ENCODE results near the gene NEMP2. TPM values are rescaled to one million over a fixed set of nuclear protein-coding genes. Genes with fewer than 3 reads are reported as not detected.
A peak's percentile ranks its signal among the peaks of the same experiment; 100 is the strongest.
"Not testable (repeated sequence)": the region's sequence is repeated elsewhere in the genome, so short reads cannot be mapped to it uniquely, and the experiment has no call there.

Gene NEMP2
- total RNA-seq, 1 donor from 2014 or later = 2.1 TPM

DNA sequence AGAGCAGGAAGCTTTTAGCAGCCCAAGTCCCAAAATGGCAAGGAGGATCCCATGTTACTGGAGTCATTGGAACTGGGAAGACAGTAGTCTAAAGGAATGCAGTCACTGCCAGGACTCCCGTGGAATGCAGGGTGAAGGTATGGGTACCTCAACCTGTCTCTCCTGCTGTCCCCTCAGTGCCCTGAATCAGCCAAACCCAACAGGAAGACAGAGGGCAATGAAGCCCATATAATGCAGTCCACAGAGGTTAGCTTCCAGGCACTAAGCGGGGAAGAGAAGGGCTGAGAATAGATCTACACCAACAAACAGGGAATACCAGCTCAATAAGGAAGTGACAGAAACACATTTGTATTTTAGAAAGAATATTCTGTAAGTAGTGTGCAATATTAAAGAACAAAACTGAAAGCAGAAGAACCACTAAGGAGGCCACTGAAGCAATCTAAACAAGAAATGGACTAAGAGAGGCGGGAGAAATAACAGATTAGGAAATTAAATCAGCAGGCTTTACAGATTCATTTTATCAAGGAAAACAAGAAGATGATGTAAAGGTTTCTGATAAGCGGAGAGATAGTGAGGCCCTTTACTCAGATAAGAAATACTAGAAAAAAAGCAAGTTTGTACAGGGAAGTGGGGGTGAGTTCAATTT, 8.3 kb downstream of the NEMP2 start:
- no peak for DNase-seq (ENCODE audit: low read depth in 2 of 2)

DNA sequence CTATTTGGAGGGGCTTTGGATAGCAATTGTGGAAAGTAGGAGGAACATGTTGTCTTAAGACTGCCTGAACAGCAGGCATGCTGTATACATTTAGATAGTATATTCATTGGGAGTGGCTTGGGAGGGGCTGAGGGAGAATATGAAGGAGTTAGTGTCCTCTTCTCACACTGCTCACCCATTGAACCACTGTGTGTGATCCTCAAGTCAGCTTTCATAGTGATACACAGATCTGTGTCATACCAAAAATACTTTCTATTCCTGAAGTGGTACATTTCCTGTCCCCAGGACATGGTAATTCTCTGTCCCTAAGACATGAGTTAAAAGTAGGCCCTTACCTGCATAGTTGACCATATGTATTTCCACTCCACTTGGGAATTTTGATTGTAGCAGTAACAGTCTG, 9.6 kb downstream of the NEMP2 start:
- DNase-seq (ENCODE audit: low read depth in 2 of 2) = no peak

- no peak for DNase-seq (ENCODE audit: low read depth in 2 of 2)
Observed at GRCh38 chr2:190519975-190520767, 14.4 kb downstream of the NEMP2 start.

DNA sequence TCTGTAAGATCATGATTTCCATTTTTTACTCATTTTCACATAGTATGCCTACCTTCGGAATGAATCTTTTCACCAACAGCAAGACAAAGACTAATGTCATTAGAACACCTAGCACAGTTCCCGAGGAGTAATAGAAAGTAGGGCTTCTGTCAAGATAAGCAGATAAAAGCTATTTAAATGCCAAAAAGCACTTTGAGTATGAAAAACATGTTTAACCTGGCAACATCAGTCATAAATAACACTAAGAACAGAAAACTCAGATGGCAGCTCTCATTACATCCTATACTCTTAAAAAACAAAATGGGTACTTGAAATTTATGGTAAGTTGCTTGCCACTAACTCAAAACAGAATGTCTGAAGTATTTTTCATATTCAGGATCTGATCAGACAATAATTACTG, 17.1 kb downstream of the NEMP2 start:
- DNase-seq (ENCODE audit: low read depth in 2 of 2) = no peak

- DNase-seq (ENCODE audit: low read depth in 2 of 2) = no peak
Observed at GRCh38 chr2:190515687-190516086, 18.8 kb downstream of the NEMP2 start.

DNA sequence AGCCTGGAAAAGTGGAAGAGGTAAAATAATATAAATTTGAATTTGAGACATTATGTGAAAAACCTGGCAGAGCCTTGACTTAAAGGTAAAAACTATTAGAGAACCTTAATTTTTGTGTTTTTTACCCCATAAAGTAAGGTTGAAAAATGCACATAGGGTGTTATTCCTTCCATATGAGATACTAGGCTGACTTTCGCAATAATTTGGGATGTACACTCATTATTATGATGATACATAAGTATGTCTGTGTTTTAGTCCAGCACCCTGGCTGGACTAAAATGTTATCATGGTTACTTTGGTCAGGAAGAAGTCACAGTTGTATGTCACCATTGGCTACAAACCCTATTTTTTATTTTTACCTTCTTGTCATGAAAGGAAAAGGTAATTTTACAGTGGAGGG, 19.8 kb downstream of the NEMP2 start:
- no peak for DNase-seq (ENCODE audit: low read depth in 2 of 2)

DNA sequence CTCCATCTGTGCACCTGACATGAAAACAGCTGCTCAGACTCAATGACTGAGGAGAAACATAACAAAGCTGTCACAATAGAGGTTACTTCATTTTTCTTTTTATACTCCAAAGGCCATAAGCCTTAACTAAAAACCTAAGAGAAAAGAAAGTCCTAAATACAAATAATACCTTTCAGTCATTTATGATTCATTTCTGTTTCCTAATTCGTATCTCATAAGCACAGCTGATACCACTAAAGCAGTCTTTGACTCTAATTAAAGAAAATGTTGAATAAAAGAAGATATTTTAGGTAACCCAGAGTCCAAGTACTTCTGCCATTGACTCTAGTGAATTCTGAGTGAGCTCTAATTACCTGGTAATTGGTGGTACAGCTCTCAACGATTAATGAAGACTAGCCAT, 20.6 kb downstream of the NEMP2 start:
- DNase-seq (ENCODE audit: low read depth in 2 of 2) = no peak

GRCh38 chr2:190512539-190513095, 21.9 kb downstream of the NEMP2 start:
- no peak for DNase-seq (ENCODE audit: low read depth in 2 of 2)

DNA sequence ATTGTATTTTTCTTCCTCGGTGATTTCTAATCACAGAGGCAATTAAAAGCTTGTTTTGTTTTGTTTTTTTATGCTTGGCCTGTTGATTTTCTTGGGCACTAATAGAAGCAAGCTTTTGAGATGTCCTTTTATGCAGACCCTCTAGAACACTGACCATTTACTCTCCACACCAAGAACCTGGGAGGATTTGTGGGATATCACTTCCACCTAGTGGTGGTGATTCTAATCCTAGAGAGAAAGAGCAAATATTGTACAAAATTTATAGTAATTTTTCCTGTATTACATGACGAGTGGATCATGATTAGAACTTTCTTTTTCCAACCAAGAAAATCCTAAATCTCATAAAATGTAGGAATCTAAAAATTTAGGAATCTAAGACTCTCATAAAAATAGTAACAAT, 23.4 kb downstream of the NEMP2 start:
- DNase-seq (ENCODE audit: low read depth in 2 of 2) = peak; percentile 57 to 66

DNA sequence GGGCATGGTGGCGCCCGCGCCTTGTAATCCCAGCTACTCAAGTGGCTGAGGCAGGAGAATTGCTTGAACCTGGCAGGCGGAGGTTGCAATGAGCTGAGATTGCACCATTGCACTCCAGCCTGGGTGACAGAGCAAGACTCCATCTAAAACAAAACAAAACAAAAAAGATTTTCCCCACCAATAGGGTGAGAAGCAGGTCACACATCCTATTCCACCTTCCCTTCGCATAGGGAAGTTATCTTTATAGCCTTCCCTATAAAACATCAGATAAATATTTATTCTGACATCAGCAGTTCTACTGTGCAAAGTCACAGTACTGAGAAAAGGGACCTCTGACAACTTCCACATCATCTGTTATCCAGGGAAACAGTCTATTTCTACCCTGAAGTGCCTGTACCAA, 24.6 kb downstream of the NEMP2 start:
- not testable (repeated sequence) for DNase-seq (ENCODE audit: low read depth in 2 of 2)

GRCh38 chr2:190507135-190507534, 27.4 kb downstream of the NEMP2 start:
- DNase-seq (ENCODE audit: low read depth in 2 of 2) = peak; percentile 54 to 62

DNA sequence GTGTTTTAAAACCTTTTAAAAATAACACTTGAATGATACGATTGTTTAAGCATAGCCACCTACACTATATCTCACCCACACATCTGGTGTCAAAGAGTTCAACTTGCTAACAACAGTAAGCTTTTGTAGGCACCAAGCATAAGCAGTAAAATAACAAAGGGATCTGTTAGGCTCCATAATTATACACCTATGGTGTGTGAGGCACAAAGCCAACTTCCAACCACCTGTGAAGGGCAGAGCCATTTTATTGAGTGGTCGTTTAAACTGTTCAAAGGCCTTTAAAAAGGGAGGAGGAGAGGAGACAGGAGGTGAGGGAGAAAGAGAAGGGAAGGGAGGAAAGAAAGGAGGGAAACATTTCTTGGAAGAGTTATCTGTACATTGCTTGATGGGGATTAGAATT, 27.9 kb downstream of the NEMP2 start:
- no peak for DNase-seq (ENCODE audit: low read depth in 2 of 2)

DNA sequence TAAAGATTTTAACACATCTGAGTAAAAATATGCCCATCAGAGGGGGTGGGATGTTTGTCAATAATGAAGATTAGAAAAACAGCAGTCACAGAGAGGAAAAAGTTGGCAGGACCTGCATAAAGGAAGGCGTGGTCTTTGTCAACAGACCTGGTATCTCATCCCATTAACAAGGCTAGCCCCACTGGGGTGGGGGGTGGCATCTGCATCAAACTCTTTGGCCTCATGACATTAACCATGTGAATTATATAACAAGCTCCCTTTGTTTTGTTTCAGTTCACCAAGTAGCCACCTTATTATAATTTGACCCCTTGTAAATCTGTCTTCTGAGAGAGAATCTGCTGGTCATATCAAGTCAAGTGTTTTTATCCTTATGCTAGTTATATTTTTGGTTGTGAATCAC, 28.8 kb downstream of the NEMP2 start:
- no peak for DNase-seq (ENCODE audit: low read depth in 2 of 2)

GRCh38 chr2:190504912-190505311, 29.6 kb downstream of the NEMP2 start:
- DNase-seq (ENCODE audit: low read depth in 2 of 2) = no peak

GRCh38 chr2:190503088-190503487, 31.4 kb downstream of the NEMP2 start:
- DNase-seq (ENCODE audit: low read depth in 2 of 2) = no peak

DNA sequence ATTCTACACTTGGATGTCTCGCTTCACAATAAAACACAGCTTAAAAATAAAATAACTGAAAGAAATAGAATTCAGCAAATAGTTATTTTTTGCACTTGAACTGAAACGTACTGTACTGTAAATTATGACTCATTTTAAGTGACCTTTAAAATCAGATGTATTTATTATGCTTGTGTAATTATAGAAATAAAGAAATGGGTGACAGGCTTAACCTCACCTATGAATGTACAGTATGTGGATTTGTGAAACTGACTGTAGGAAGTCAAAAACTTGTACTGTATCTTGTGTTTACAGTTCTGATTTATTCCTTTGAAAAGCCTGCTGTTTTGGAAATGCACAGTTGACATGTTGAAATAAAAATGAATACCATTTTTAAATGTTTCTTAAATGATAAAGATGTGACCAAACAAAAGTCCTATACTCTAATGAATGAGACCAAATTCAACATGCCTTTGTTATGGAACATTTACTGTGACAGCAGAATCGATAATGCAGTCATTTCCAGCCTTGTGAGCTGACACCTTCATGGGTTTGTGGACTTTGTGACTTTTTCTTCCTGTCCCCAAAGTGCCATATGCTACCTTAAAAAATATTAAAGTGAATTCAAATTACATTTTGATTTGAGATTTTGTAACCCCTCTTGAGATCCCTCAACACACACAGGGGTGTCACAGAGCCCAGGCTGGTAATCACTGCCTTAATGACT, 32.7 kb downstream of the NEMP2 start:
- peak in 1 of 2 donors; percentile 7 for DNase-seq (ENCODE audit: low read depth in 2 of 2)

GRCh38 chr2:190501231-190501630, 33.3 kb downstream of the NEMP2 start:
- peak; percentile 54 to 55 for DNase-seq (ENCODE audit: low read depth in 2 of 2)

DNA sequence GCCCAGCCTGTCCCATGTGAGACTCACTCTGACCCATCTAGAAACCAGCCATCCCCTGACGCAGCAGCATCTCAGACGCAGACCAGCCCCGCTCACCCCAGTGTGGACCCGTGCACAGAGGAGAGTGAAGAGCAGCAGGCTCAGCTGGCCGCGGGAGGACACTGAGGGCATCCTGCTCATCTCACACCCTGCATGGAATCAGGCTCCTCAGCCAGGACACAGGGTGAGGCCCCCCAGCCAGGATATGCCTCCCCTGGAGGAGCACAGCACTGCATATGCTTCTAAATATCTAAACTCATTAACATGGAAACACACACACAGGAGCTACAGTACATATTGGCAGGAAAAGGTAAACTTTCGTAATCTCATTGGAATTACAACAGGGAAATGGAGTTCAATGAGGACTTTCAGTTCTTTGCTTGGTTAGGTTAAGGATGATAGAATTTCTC, 34.4 kb downstream of the NEMP2 start:
- peak in 1 of 2 donors; percentile 10 for DNase-seq (ENCODE audit: low read depth in 2 of 2)

DNA sequence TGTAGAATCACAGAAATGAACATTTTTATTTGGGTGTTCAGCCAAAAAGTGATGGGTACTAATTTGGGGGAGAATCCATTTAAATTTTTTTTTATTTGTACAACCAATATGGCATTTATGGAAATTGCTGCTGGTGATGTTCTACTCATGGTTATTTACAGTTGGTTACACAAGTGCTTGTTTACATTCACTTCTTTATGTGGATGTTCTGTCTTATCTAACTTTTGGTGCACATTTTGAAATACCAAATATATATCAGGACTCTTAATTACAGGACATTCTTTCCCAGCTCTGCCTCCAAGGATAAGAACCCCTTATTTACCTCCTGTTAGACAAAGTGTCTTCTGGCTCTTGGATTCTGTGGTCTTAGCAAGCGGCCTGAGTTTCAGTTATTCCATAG, 35.2 kb downstream of the NEMP2 start:
- no peak for DNase-seq (ENCODE audit: low read depth in 2 of 2)

DNA sequence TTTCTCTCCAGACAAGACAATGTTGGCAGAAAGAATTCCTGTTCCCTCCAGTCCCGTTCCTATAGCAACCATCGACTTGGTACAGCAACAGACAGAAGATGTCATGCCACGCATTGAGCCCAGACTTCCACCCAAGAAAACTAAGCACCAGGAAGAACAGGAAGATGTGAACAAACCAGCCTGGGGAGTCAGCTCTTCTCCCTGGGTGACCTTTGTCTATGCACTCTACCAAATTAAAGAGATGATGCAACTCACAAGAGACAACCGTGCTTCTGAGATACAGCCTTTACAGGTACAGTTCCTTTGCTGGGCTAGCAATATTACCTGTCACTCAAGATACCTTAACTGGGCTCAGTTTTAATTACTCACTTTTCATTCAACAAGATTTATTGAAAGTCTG, 37.1 kb downstream of the NEMP2 start:
- no peak for DNase-seq (ENCODE audit: low read depth in 2 of 2)

DNA sequence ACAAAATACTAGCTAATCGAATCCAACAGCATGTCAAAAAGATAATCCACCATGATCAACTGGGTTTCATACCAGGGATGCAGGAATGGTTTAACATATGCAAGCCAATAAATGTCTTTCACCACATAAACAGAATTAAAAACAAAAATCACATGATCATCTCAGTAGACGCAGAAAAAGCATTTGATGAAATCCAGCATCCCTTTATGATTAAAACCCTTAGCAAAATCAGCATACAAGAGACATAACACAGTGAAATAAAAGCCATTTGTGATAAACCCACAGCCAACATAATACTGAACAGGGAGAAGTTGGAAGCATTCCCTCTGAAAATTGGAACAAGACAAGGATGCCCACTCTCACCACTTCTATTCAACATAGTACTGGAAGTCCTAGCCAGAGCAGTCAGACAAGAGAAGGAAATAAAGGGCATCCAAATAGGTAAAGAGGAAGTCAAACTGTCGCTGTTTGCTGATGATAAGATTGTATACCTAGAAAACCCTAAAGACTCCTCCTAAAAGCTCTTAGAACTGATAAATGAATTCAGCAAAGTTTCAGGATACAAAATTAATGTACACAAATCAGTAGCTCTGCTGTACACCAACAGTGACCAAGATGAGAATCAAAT, 39.8 kb downstream of the NEMP2 start:
- DNase-seq (ENCODE audit: low read depth in 2 of 2) = not testable (repeated sequence)

DNA sequence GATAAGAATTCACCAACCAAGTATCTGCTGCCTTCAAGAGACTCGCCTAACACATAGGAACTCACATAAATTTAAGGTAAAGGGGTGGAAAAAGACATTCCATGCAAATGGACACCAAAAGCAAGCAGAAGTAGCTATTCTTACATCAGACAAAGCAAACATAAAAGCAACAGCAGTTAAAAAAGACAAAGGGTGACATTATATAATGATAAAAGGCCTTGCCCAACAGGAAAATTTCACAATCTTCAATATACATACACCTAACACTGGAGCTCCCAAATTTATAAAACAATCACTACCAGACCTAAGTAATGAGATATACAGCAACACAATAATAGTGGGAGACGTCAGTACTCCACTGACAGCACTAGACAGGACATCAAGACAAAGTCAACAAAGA, 41.4 kb downstream of the NEMP2 start:
- DNase-seq (ENCODE audit: low read depth in 2 of 2) = no peak

Data from dermis microvascular lymphatic vessel endothelial cell (primary cell).